Measurements from ENCODE around the gene XPO6. TPM values are rescaled to one million over a fixed set of nuclear protein-coding genes. Genes with fewer than 3 reads are reported as not detected.

XPO6 gene
- total RNA-seq, 1 experiment from 2014 or later: 162 TPM

DNA sequence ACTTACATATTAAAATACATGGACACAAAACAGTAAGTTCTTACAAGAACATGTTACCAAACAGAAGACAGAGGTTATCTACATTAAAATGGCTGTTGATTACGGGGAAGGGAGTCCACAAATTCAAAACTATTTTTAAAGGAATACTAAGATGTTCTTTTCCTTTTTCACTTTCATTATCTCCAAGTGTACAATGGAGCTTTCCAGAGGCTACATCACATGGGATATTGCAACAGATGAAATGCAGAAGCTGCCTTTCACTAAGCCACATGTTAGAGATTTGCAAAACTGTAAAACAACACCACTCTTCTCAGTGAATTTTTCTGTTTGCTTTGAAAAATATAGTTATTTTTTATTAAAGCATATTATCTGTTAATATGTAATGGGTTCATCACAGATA lies 53.6 kb downstream of the XPO6 start:
- Histone ChIP-seq H4K20me1 (ENCODE audit: insufficient read depth) (peaks cover 21% of the 10 kb centered on the region; the same call in 1 of the 2 replicates), H2AFZ (ENCODE audit: low read depth, low read length, poor library complexity, severe bottlenecking) (no peak overlapping the region), H3K4me3 (replicated peaks in 1 of 2; ENCODE audit: low read depth in 1 of 2, low read length in 2 of 2) (no peak overlapping the region), H3K9ac (ENCODE audit: low read length) (no peak overlapping the region), H3K27ac (ENCODE audit: low read depth, low read length) (no peak overlapping the region), H3K9me2 (ENCODE audit: insufficient read depth) (no peaks in the 10 kb centered on the region), H3K79me2 (ENCODE audit: insufficient read depth, low read length) (peaks cover 95% of the 10 kb centered on the region), H3K4me2 (ENCODE audit: low read length) (no peak overlapping the region), H3K4me1 (ENCODE audit: control insufficient read depth in 1 of 2, insufficient read depth in 2 of 2, low read length in 2 of 2) (no peaks in the 10 kb centered on the region), H3K9me3 (ENCODE audit: control insufficient read depth in 1 of 2, insufficient read depth in 1 of 2, low read depth in 1 of 2, low read length in 2 of 2) (no peaks in the 10 kb centered on the region), H3K36me3 (ENCODE audit: control insufficient read depth in 1 of 2, insufficient read depth in 2 of 2, low read length in 2 of 2) (peaks cover 12 to 34% of the 10 kb centered on the region in 2 experiments; a peak in 3 of 4 replicates), H3K27me3 (ENCODE audit: insufficient read depth, low read length) (no peaks in the 10 kb centered on the region)
- ATAC-seq (no peak), DNase-seq (ENCODE audit: low read depth, low spot score) (no peak)
- ChIA-PET RAD21 (ENCODE audit: low non-redundant PET in 1 of 2, low total read pairs in 2 of 2, uncharacterized antibody in 2 of 2, unreplicated experiment in 2 of 2) (no interaction called here), POLR2A (no interaction called here), CTCF (no interaction called here)
- BruUV-seq (replicated peaks): no TSS peak
- no peak for TF ChIP-seq FOSL1 (IDR thresholded peaks at IDR 0.05; ENCODE audit: low read depth)
- no peak for TF ChIP-seq SP1 (IDR thresholded peaks at IDR 0.05; ENCODE audit: low read depth)
- TF ChIP-seq, protein P1, sequence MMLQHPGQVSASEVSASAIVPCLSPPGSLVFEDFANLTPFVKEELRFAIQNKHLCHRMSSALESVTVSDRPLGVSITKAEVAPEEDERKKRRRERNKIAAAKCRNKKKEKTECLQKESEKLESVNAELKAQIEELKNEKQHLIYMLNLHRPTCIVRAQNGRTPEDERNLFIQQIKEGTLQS (IDR thresholded peaks at IDR 0.05): no peak
- TF ChIP-seq EGR1 (IDR thresholded peaks at IDR 0.05; ENCODE audit: low read depth): no peak
- intact Hi-C loops (cut with micrococcal nuclease): no loop called here

- ChIA-PET POLR2A (no interaction called here), CTCF (no interaction called here), RAD21 (ENCODE audit: low non-redundant PET in 1 of 2, low total read pairs in 2 of 2, uncharacterized antibody in 2 of 2, unreplicated experiment in 2 of 2) (no interaction called here)
- H3K27ac ChIP-seq (ENCODE audit: low read depth, low read length): no peak overlapping the region
- no peak overlapping the region for H3K4me3 ChIP-seq (replicated peaks in 1 of 2; ENCODE audit: low read depth in 1 of 2, low read length in 2 of 2)
- intact Hi-C loops (cut with micrococcal nuclease): no loop called here
- H4K20me1 ChIP-seq (ENCODE audit: insufficient read depth): peaks cover 6% of the 10 kb centered on the region; the same call in 1 of the 2 replicates
- TF ChIP-seq EGR1 (IDR thresholded peaks at IDR 0.05; ENCODE audit: low read depth): no peak
- no peak for TF ChIP-seq POLR2AphosphoS5 (IDR thresholded peaks at IDR 0.05; ENCODE audit: low read depth, low read length)
- no peak for TF ChIP-seq YY1 (IDR thresholded peaks at IDR 0.05; ENCODE audit: extremely low read depth, insufficient replicate concordance, low read depth, low read length)
- TF ChIP-seq, protein P1 (IDR thresholded peaks at IDR 0.05): no peak
- no peak for TF ChIP-seq TCF7L2 (IDR thresholded peaks at IDR 0.05; ENCODE audit: borderline replicate concordance, extremely low read depth, insufficient read depth, insufficient read length)
- TF ChIP-seq EZH2 (IDR thresholded peaks at IDR 0.05): no peak
- no peak for TF ChIP-seq POLR2A (IDR thresholded peaks at IDR 0.05; ENCODE audit: borderline replicate concordance, extremely low read depth, insufficient read depth, insufficient read length)
- no peak for TF ChIP-seq MAX (IDR thresholded peaks at IDR 0.05)
- TF ChIP-seq RAD21 (IDR thresholded peaks at IDR 0.05; ENCODE audit: low read depth): no peak
- TF ChIP-seq ZNF274 (IDR thresholded peaks at IDR 0.05; ENCODE audit: low read depth, low read length): no peak
- TF ChIP-seq JUND (IDR thresholded peaks at IDR 0.05): no peak
- BruUV-seq (replicated peaks): no TSS peak
- no peaks in the 10 kb centered on the region for H3K27me3 ChIP-seq (ENCODE audit: insufficient read depth, low read length)
- no peak for ATAC-seq
- H3K4me2 ChIP-seq (ENCODE audit: low read length): no peak overlapping the region
- H3K36me3 ChIP-seq (ENCODE audit: control insufficient read depth in 1 of 2, insufficient read depth in 2 of 2, low read length in 2 of 2): peaks cover 26 to 46% of the 10 kb centered on the region in 2 experiments
- peaks cover 93% of the 10 kb centered on the region for H3K79me2 ChIP-seq (ENCODE audit: insufficient read depth, low read length)
- no peaks in the 10 kb centered on the region for H3K9me2 ChIP-seq (ENCODE audit: insufficient read depth)
- no peaks in the 10 kb centered on the region for H3K9me3 ChIP-seq (ENCODE audit: control insufficient read depth in 1 of 2, insufficient read depth in 1 of 2, low read depth in 1 of 2, low read length in 2 of 2)
- no peak overlapping the region for H2AFZ ChIP-seq (ENCODE audit: low read depth, low read length, poor library complexity, severe bottlenecking)
- no peak overlapping the region for H3K9ac ChIP-seq (ENCODE audit: low read length)
- no peak for DNase-seq (ENCODE audit: low read depth, low spot score)
- H3K4me1 ChIP-seq (ENCODE audit: control insufficient read depth in 1 of 2, insufficient read depth in 2 of 2, low read length in 2 of 2): no peaks in the 10 kb centered on the region
Observed at GRCh38 chr16:28156056-28156680, 55.6 kb downstream of the XPO6 start.

Measured in HCT116 (cell line).